DND-41 (cell line): ENCODE results near the gene PRR5.

Source experiments
- ATAC-seq: fragments of 200-7000 bp; cut with Tn5 transposase; 3 replicates; pipeline ENCODE4 v1.9.1; 2021; ENCODE audit warnings: low read depth; ENCODE audit not compliant: insufficient read depth
- DNase-seq: peaks from one replicate; pipeline ENCODE4 v3.0.0-alpha.2; 2020
- H2AFZ ChIP-seq: 2 replicates; pipeline ENCODE4 v1.6.0; 2012; ENCODE audit warnings: low read depth, low read length
- H3K27ac ChIP-seq: 2 replicates; pipeline ENCODE4 v1.5.1; 2012; ENCODE audit warnings: low read length, inconsistent platforms
- H3K27me3 ChIP-seq: fragments of 200-600 bp; sonication (generic); 2 replicates; pipeline ENCODE4 v1.6.0; 2012; ENCODE audit warnings: low read length, mild to moderate bottlenecking, inconsistent platforms; ENCODE audit not compliant: insufficient read depth, poor library complexity
- H3K36me3 ChIP-seq: 2 replicates; pipeline ENCODE4 v1.5.1; 2012; ENCODE audit warnings: low read length, inconsistent platforms; ENCODE audit not compliant: insufficient read depth
- H3K4me1 ChIP-seq: 2 replicates; pipeline ENCODE4 v1.5.1; 2012; ENCODE audit warnings: mild to moderate bottlenecking, low read length; ENCODE audit not compliant: insufficient read depth
- H3K4me2 ChIP-seq: 2 replicates; pipeline ENCODE4 v1.6.0; 2012; ENCODE audit warnings: mild to moderate bottlenecking, moderate library complexity, low read length, inconsistent platforms; ENCODE audit not compliant: insufficient read depth
- H3K4me3 ChIP-seq, 2 experiments: fragments of 200-600 bp in 1 of 2; shearing (Covaris generic) in 1 of 2; 2 replicates each; pipeline ENCODE4 v1.5.1; 2012 to 2016; ENCODE audit warnings: inconsistent platforms in 2 of 2, low read length in 2 of 2, mild to moderate bottlenecking in 2 of 2, low read depth in 1 of 2, moderate library complexity in 1 of 2
- H3K79me2 ChIP-seq: 2 replicates; pipeline ENCODE4 v1.6.0; 2012; ENCODE audit warnings: low read length, inconsistent platforms; ENCODE audit not compliant: insufficient read depth
- H3K9ac ChIP-seq: 2 replicates; pipeline ENCODE4 v1.6.0; 2012; ENCODE audit warnings: low read depth, mild to moderate bottlenecking, inconsistent platforms, low read length, moderate library complexity
- H3K9me3 ChIP-seq: 2 replicates; pipeline ENCODE4 v1.5.1; 2012; ENCODE audit warnings: low read length, moderate library complexity, mild to moderate bottlenecking, inconsistent platforms; ENCODE audit not compliant: insufficient read depth, severe bottlenecking
- H4K20me1 ChIP-seq: 2 replicates; pipeline ENCODE4 v1.6.0; 2012; ENCODE audit warnings: low read length; ENCODE audit not compliant: insufficient read depth
- CTCF ChIP-seq: IDR thresholded peaks from 2 replicates; pipeline ENCODE4 v1.5.1; 2012; ENCODE audit warnings: borderline replicate concordance, low read length, moderate library complexity, mild to moderate bottlenecking; ENCODE audit not compliant: poor library complexity, severe bottlenecking; ENCODE audit errors: extremely low read depth
- EZH2 ChIP-seq: IDR thresholded peaks from 3 replicates; pipeline ENCODE4 v1.6.1; 2012; ENCODE audit warnings: borderline replicate concordance, low read depth, mild to moderate bottlenecking, moderate library complexity, low read length, inconsistent platforms; ENCODE audit not compliant: severe bottlenecking

PRR5 gene

GRCh38 chr22:44719586-44720368 is 17.8 kb downstream of the PRR5 start:
- Histone ChIP-seq H3K4me3 (no peak overlapping the region), H2AFZ (no peak overlapping the region), H3K4me1 (peaks cover 8% of the 10 kb centered on the region), H3K36me3 (no peaks in the 10 kb centered on the region), H3K4me2 (no peak overlapping the region), H3K9me3 (no peaks in the 10 kb centered on the region), H3K9ac (no peak overlapping the region), H3K27me3 (no peaks in the 10 kb centered on the region), H3K79me2 (no peaks in the 10 kb centered on the region), H3K27ac (no peak overlapping the region), H4K20me1 (no peaks in the 10 kb centered on the region; the same call in 1 of the 2 replicates)
- DNase-seq: no peak
- TF ChIP-seq EZH2 (no peak), CTCF (no peak)
- no peak for ATAC-seq

GRCh38 chr22:44721213-44721612 is 19.2 kb downstream of the PRR5 start:
- Histone ChIP-seq H3K4me2 (no peak overlapping the region), H3K36me3 (no peaks in the 10 kb centered on the region), H3K9me3 (no peaks in the 10 kb centered on the region), H3K79me2 (no peaks in the 10 kb centered on the region), H3K4me3 (no peak overlapping the region), H3K27me3 (no peaks in the 10 kb centered on the region), H4K20me1 (no peaks in the 10 kb centered on the region; the same call in 1 of the 2 replicates), H2AFZ (no peak overlapping the region), H3K4me1 (peaks cover 8% of the 10 kb centered on the region), H3K27ac (no peak overlapping the region), H3K9ac (no peak overlapping the region)
- DNase-seq (no peak), ATAC-seq (no peak)
- TF ChIP-seq EZH2: no peak
- TF ChIP-seq CTCF: no peak

- Histone ChIP-seq H3K27ac (no peak overlapping the region), H3K9ac (no peak overlapping the region), H3K27me3 (no peaks in the 10 kb centered on the region), H3K36me3 (no peaks in the 10 kb centered on the region), H4K20me1 (no peaks in the 10 kb centered on the region; the same call in 1 of the 2 replicates), H3K9me3 (no peaks in the 10 kb centered on the region), H3K4me3 (no peak overlapping the region), H2AFZ (no peak overlapping the region), H3K79me2 (no peaks in the 10 kb centered on the region), H3K4me2 (no peak overlapping the region), H3K4me1 (peaks cover 8% of the 10 kb centered on the region; the same call in 1 of the 2 replicates)
- TF ChIP-seq CTCF: no peak
- TF ChIP-seq EZH2: no peak
- no peak for ATAC-seq
- DNase-seq: no peak
Measured at GRCh38 chr22:44722611-44723010, 20.6 kb downstream of the PRR5 start.
